Upper lobe of left lung (tissue), 4 donors: Measurements from ENCODE around the gene JAG2.

Experiments used
- CTCF ChIP-seq, 6 experiments: fragments of 450-650 bp in 4 of 6; fragments of 200-600 bp in 2 of 6; sonication (generic) in 2 of 6; IDR thresholded peaks; one replicate each; pipeline ENCODE4 v1.5.1; 2016 to 2019; ENCODE audit warnings: antibody characterized with exemption in 6 of 6
- EP300 ChIP-seq, 4 donors: sonication (generic); formaldehyde crosslinking; IDR thresholded peaks; one replicate each; pipeline ENCODE4 v1.5.1; 2017; ENCODE audit warnings: antibody characterized with exemption in 4 of 4, control low read depth in 2 of 4
- POLR2A ChIP-seq, 4 donors: fragments of 450-650 bp; IDR thresholded peaks; one replicate each; pipeline ENCODE4 v1.5.1; 2016 to 2017; ENCODE audit warnings: antibody characterized with exemption in 4 of 4, mild to moderate bottlenecking in 2 of 4
- POLR2AphosphoS5 ChIP-seq, 2 donors: sonication (generic); formaldehyde crosslinking; IDR thresholded peaks; one replicate each; pipeline ENCODE4 v1.5.1; 2017; ENCODE audit warnings: antibody characterized with exemption in 2 of 2

DNA sequence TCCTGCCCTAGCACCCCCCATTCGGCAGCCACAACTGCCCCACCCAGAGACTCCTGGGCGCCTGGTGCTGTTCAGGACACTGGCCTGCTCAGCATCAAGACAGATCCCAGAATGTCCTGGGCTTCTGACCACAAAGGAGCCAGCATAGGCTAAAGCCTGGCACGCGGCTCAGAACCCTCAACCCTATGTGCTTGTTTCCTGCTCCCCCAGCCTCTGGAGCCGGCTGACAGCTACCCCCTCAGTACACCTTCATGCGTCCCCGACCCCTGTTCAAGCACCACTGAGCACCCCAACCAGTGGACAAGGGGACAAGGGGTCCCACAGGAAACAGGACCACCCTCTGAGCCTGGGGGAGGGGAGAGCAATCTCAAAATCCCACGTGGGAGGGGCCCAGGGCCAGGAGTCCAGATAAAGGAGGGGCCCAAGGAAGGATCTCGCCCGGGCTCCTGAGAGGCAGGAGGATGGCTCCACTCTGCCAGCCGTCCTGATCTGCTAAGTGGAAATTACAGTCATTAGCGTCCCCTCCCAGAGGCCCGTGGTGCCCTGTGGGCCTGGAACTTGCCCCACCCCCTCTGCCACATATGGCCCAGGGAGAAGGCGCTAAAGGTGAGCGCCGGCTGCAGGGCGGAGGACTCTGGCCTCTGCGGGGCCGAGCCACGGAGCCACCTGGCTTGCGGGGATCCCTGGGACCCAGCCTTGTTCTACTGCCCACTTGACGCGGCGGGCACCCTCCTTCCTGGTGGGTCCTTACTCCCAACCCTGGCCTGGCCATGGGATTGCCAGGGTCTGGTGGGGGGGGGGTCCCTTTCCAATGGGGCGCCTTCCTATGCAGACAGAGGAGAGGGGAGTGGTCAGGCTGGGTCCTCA lies 76.2 kb downstream of the JAG2 start:
- no peak for TF ChIP-seq POLR2A (IDR thresholded peaks at IDR 0.05)
- TF ChIP-seq CTCF (IDR thresholded peaks at IDR 0.05): no peak
- no peak for TF ChIP-seq EP300 (IDR thresholded peaks at IDR 0.05)
- TF ChIP-seq POLR2AphosphoS5 (IDR thresholded peaks at IDR 0.05): no peak
